Aortic smooth muscle cell (primary cell): Measurements from ENCODE around the gene IFRD1. TPM values are rescaled to one million over a fixed set of nuclear protein-coding genes. Genes with fewer than 3 reads are reported as not detected.

ENCODE experiments used
- total RNA-seq: library from RNA; depleted of rRNA; stranded (reverse); fragments of >200 nt; gene quantifications from 2 replicates; pipeline ENCODE4 v1.2.3, GENCODE V29; 2014

IFRD1 gene
- total RNA-seq, result 40.6 and 58.0 TPM in 2 replicates

GRCh38 chr7:112449902-112450806 is at the start of gene IFRD1:
TSS of gene IFRD1 (plus strand) at chr7:112450460. CDS start at chr7:112450689, 229 bp downstream.

Other genes with a start within 250 kb of the IFRD1 start
- 46.6 and 55.2 TPM in 2 replicates for gene DOCK4, start 244.1 kb upstream of the IFRD1 start, total RNA-seq
- 25.8 and 33.0 TPM in 2 replicates for gene ZNF277, start 243.8 kb upstream of the IFRD1 start, total RNA-seq
- 0.26 and 1.7 TPM in 2 replicates for gene LSMEM1, start 30.5 kb downstream of the IFRD1 start, total RNA-seq